HCT116 (cell line): ENCODE data around the gene STUM.

Source experiments
- CEBPB ChIP-seq: IDR thresholded peaks from 2 replicates; pipeline ENCODE4 v1.6.1; 2012; ENCODE audit warnings: low read depth
- EZH2 ChIP-seq: fragments of 200-600 bp; sonication (generic); IDR thresholded peaks from 2 replicates; pipeline ENCODE4 v1.6.1; 2017; ENCODE audit warnings: antibody characterized with exemption, mixed run types
- JUND ChIP-seq: IDR thresholded peaks from 2 replicates; pipeline ENCODE4 v1.6.1; 2012
- MAX ChIP-seq: IDR thresholded peaks from 2 replicates; pipeline ENCODE4 v1.6.1; 2012
- POLR2A ChIP-seq: IDR thresholded peaks from 2 replicates; pipeline ENCODE4 v1.7.0; 2011; ENCODE audit warnings: borderline replicate concordance; ENCODE audit not compliant: insufficient read depth, insufficient read length; ENCODE audit errors: extremely low read depth
- ZFX ChIP-seq: fragments of 450-650 bp; IDR thresholded peaks from 2 replicates; pipeline ENCODE4 v1.6.1; 2017
- TF ChIP-seq, protein P1 (sequence below), 3 experiments: fragments of 200-600 bp in 1 of 3; sonication (generic) in 1 of 3; IDR thresholded peaks in 2 of 3; conservative IDR thresholded peaks in 1 of 3; 2 replicates each; pipeline ENCODE4 v1.5.1; 2012 to 2017; ENCODE audit warnings: low read depth in 2 of 3, low read length in 2 of 3, antibody characterized with exemption in 1 of 3, borderline replicate concordance in 1 of 3, control low read depth in 1 of 3, mild to moderate bottlenecking in 1 of 3, mixed read lengths in 1 of 3, mixed run types in 1 of 3, moderate library complexity in 1 of 3; ENCODE audit not compliant: insufficient read depth in 1 of 3
- TF ChIP-seq, protein P2 (sequence below): IDR thresholded peaks from 2 replicates; pipeline ENCODE4 v1.6.1; 2012; ENCODE audit warnings: low read depth

GRCh38 chr1:226553924-226554282, 5.3 kb downstream of the STUM start:
- TF ChIP-seq, protein P1, sequence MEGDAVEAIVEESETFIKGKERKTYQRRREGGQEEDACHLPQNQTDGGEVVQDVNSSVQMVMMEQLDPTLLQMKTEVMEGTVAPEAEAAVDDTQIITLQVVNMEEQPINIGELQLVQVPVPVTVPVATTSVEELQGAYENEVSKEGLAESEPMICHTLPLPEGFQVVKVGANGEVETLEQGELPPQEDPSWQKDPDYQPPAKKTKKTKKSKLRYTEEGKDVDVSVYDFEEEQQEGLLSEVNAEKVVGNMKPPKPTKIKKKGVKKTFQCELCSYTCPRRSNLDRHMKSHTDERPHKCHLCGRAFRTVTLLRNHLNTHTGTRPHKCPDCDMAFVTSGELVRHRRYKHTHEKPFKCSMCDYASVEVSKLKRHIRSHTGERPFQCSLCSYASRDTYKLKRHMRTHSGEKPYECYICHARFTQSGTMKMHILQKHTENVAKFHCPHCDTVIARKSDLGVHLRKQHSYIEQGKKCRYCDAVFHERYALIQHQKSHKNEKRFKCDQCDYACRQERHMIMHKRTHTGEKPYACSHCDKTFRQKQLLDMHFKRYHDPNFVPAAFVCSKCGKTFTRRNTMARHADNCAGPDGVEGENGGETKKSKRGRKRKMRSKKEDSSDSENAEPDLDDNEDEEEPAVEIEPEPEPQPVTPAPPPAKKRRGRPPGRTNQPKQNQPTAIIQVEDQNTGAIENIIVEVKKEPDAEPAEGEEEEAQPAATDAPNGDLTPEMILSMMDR (IDR thresholded peaks at IDR 0.05 in 2 of 3, conservative IDR thresholded peaks at IDR 0.05 in 1 of 3; ENCODE audit: borderline replicate concordance in 1 of 3, insufficient read depth in 1 of 3, low read depth in 2 of 3, low read length in 2 of 3): no peak
- TF ChIP-seq POLR2A: no peak
- TF ChIP-seq EZH2: no peak
- TF ChIP-seq CEBPB: no peak
- no peak for TF ChIP-seq JUND
- no peak for TF ChIP-seq MAX
- TF ChIP-seq ZFX: no peak
- TF ChIP-seq, protein P2, sequence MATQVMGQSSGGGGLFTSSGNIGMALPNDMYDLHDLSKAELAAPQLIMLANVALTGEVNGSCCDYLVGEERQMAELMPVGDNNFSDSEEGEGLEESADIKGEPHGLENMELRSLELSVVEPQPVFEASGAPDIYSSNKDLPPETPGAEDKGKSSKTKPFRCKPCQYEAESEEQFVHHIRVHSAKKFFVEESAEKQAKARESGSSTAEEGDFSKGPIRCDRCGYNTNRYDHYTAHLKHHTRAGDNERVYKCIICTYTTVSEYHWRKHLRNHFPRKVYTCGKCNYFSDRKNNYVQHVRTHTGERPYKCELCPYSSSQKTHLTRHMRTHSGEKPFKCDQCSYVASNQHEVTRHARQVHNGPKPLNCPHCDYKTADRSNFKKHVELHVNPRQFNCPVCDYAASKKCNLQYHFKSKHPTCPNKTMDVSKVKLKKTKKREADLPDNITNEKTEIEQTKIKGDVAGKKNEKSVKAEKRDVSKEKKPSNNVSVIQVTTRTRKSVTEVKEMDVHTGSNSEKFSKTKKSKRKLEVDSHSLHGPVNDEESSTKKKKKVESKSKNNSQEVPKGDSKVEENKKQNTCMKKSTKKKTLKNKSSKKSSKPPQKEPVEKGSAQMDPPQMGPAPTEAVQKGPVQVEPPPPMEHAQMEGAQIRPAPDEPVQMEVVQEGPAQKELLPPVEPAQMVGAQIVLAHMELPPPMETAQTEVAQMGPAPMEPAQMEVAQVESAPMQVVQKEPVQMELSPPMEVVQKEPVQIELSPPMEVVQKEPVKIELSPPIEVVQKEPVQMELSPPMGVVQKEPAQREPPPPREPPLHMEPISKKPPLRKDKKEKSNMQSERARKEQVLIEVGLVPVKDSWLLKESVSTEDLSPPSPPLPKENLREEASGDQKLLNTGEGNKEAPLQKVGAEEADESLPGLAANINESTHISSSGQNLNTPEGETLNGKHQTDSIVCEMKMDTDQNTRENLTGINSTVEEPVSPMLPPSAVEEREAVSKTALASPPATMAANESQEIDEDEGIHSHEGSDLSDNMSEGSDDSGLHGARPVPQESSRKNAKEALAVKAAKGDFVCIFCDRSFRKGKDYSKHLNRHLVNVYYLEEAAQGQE: no peak
